CD4-positive, alpha-beta T cell (primary cell): ENCODE data around the gene PLXDC2. TPM values are rescaled to one million over a fixed set of nuclear protein-coding genes. Genes with fewer than 3 reads are reported as not detected.

Experiments
- ATAC-seq: fragments of 200-7000 bp; cut with Tn5 transposase; one replicate; pipeline ENCODE4 v1.10.0; 2022; ENCODE audit warnings: mild to moderate bottlenecking; ENCODE audit not compliant: poor library complexity
- CTCF ChIA-PET: fragments of 350-600 bp; sonication (Branson Sonifier 250); formaldehyde crosslinking; loops from one replicate; lab custom pipeline; 2021; ENCODE audit warnings: antibody characterized with exemption, inconsistent platforms; lab: Charles Lee
- POLR2A ChIA-PET: fragments of 350-600 bp; sonication (Branson Sonifier 250); formaldehyde crosslinking; loops from one replicate; lab custom pipeline; 2021; ENCODE audit warnings: antibody characterized with exemption, inconsistent platforms; lab: Charles Lee
- DNase-seq, 14 experiments: peaks; one replicate each; pipeline ENCODE4 v3.0.0-alpha.2; 2013 to 2020; ENCODE audit warnings: mixed read lengths in 2 of 14
- H3K27ac ChIP-seq, 2 donors: one replicate each; pipeline versions ENCODE4 v1.5.1 to v1.7.0; 2013; ENCODE audit warnings: low read length in 2 of 2, low read depth in 1 of 2, mild to moderate bottlenecking in 1 of 2
- H3K27me3 ChIP-seq, 2 experiments: 1 replicate in 1 of 2; 2 replicates in 1 of 2; pipeline versions ENCODE4 v1.6.1 to v1.7.0; 2013; ENCODE audit warnings: low read length in 2 of 2, control low read depth in 1 of 2, mild to moderate bottlenecking in 1 of 2, moderate library complexity in 1 of 2; ENCODE audit not compliant: insufficient read depth in 2 of 2, control insufficient read depth in 1 of 2
- H3K36me3 ChIP-seq: one replicate; pipeline ENCODE4 v1.6.1; 2013; ENCODE audit warnings: low read length, control low read depth; ENCODE audit not compliant: insufficient read depth
- H3K4me1 ChIP-seq: one replicate; pipeline ENCODE4 v1.6.1; 2013; ENCODE audit warnings: low read length, control low read depth; ENCODE audit not compliant: insufficient read depth
- H3K4me3 ChIP-seq: one replicate; pipeline ENCODE4 v1.5.1; 2013; ENCODE audit warnings: mild to moderate bottlenecking, low read length, moderate library complexity
- H3K9me3 ChIP-seq, 2 experiments: 1 replicate in 1 of 2; 2 replicates in 1 of 2; pipeline versions ENCODE4 v1.6.1 to v1.7.0; 2013; ENCODE audit warnings: low read length in 2 of 2, mild to moderate bottlenecking in 2 of 2, control low read depth in 1 of 2, moderate library complexity in 1 of 2; ENCODE audit not compliant: control insufficient read depth in 1 of 2, insufficient read depth in 1 of 2
- H3K27ac Mint-ChIP-seq: one replicate; pipeline ENCODE4 v1.8.0; 2020; ENCODE audit warnings: mixed read lengths
- H3K27me3 Mint-ChIP-seq: one replicate; pipeline ENCODE4 v1.8.0; 2021; ENCODE audit warnings: mixed read lengths
- H3K36me3 Mint-ChIP-seq: one replicate; pipeline ENCODE4 v1.8.0; 2021; ENCODE audit warnings: low read depth, mixed read lengths
- H3K4me1 Mint-ChIP-seq: one replicate; pipeline ENCODE4 v1.8.0; 2021; ENCODE audit warnings: low read depth, mixed read lengths
- H3K4me3 Mint-ChIP-seq: one replicate; pipeline ENCODE4 v1.8.0; 2020; ENCODE audit warnings: mild to moderate bottlenecking, mixed read lengths
- H3K9me3 Mint-ChIP-seq: one replicate; pipeline ENCODE4 v1.8.0; 2020; ENCODE audit warnings: mixed read lengths
- intact Hi-C, 2 experiments: fragments of 100-400 bp; cut with DNase I in 1 of 2; cut with micrococcal nuclease in 1 of 2; formaldehyde crosslinking; loops; one replicate each; pipeline versions ENCODE4 v1.15.1 to v1.9.0; 2023 to 2025; cut with DNase I, micrococcal nuclease
- total RNA-seq, 174 experiments: library from RNA in 2 of 174; stranded (reverse) in 2 of 174; gene quantifications; one replicate each; pipeline ENCODE4 v1.2.3 and lab custom pipeline; 2021 to 2026
- TF ChIP-seq, protein P1 (sequence below): fragments of 200-600 bp; IDR thresholded peaks from one replicate; pipeline ENCODE4 v1.8.0; 2022; ENCODE audit warnings: antibody characterized with exemption, mild to moderate bottlenecking

PLXDC2 gene
- total RNA-seq, 2 experiments from 2014 or later, result 0.41 to 0.61 TPM

DNA sequence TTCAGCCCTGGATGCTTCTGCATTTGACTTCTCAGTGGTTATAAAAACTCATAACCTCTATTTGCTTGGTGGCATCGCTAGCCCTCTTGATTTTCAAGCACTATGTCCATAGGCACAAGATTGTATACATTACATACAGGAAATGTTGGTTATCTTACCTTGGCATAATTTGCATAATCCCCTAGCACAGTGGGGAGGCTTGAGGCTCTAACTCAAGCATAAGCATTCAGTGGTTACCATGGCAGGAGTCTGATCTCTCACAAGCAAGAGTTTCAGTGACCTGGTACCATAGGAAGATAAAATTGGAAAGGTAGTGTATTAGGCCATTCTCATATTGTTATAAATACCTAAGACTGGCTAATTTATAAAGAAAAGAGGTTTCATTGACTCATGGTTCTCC is 121.8 kb downstream of the PLXDC2 start:
- TF ChIP-seq, protein P1, sequence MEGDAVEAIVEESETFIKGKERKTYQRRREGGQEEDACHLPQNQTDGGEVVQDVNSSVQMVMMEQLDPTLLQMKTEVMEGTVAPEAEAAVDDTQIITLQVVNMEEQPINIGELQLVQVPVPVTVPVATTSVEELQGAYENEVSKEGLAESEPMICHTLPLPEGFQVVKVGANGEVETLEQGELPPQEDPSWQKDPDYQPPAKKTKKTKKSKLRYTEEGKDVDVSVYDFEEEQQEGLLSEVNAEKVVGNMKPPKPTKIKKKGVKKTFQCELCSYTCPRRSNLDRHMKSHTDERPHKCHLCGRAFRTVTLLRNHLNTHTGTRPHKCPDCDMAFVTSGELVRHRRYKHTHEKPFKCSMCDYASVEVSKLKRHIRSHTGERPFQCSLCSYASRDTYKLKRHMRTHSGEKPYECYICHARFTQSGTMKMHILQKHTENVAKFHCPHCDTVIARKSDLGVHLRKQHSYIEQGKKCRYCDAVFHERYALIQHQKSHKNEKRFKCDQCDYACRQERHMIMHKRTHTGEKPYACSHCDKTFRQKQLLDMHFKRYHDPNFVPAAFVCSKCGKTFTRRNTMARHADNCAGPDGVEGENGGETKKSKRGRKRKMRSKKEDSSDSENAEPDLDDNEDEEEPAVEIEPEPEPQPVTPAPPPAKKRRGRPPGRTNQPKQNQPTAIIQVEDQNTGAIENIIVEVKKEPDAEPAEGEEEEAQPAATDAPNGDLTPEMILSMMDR, result no peak
- POLR2A ChIA-PET, result no interaction called here
- peaks cover 0 to 6% of the 10 kb centered on the region in 2 experiments for H3K9me3 ChIP-seq
- no peaks in the 10 kb centered on the region for H3K4me1 Mint-ChIP-seq
- no peaks in the 10 kb centered on the region for H3K9me3 Mint-ChIP-seq
- no peak overlapping the region for H3K27ac Mint-ChIP-seq
- H3K4me3 Mint-ChIP-seq, result no peak overlapping the region
- intact Hi-C loops, result no loop called here
- no peaks in the 10 kb centered on the region for H3K27me3 ChIP-seq
- ATAC-seq (no peak), DNase-seq (no peak)
- CTCF ChIA-PET, result no interaction called here
- no peak overlapping the region for H3K27ac ChIP-seq
- H3K36me3 ChIP-seq, result no peaks in the 10 kb centered on the region
- no peaks in the 10 kb centered on the region for H3K36me3 Mint-ChIP-seq
- no peaks in the 10 kb centered on the region for H3K4me1 ChIP-seq
- no peak overlapping the region for H3K4me3 ChIP-seq
- no peaks in the 10 kb centered on the region for H3K27me3 Mint-ChIP-seq

DNA sequence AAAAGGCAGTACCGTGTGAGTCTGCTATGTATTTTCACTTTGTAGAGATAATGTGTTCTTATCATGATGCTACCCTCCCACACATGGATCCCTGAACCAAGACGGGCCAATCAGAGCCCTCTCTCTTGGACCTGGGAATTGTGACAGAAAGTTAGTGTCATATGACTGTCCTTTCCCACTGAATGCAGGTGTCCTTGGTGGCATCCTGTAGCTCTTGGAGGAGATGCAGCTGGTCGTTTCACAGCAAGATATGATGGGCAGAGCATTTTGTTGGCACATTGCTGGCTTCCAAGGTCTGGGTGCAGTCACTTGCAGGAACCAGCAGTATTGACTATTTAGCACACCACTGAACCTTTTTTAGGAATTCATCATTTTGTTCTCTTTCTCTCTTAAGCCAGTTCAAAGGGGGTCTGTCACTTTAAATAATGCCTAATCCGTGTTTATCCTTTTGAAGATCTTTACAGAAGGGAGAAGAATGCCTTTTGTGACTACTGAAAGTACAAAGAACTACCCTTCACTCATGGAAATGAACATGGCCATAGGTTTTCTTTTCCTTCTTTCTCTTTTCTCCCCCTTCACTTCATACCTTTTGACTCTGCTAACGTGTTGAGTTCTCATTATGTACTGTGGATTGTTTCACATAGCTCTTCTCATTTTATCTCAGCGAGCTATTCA is 125.1 kb downstream of the PLXDC2 start:
- no peaks in the 10 kb centered on the region for H3K4me1 ChIP-seq
- CTCF ChIA-PET, result interaction anchor here (0.7 kb wide), 1 partner anchor 61 kb away, joined by 3 read pairs; no protein-coding TSS in a partner anchor
- no peak overlapping the region for H3K4me3 Mint-ChIP-seq

DNA sequence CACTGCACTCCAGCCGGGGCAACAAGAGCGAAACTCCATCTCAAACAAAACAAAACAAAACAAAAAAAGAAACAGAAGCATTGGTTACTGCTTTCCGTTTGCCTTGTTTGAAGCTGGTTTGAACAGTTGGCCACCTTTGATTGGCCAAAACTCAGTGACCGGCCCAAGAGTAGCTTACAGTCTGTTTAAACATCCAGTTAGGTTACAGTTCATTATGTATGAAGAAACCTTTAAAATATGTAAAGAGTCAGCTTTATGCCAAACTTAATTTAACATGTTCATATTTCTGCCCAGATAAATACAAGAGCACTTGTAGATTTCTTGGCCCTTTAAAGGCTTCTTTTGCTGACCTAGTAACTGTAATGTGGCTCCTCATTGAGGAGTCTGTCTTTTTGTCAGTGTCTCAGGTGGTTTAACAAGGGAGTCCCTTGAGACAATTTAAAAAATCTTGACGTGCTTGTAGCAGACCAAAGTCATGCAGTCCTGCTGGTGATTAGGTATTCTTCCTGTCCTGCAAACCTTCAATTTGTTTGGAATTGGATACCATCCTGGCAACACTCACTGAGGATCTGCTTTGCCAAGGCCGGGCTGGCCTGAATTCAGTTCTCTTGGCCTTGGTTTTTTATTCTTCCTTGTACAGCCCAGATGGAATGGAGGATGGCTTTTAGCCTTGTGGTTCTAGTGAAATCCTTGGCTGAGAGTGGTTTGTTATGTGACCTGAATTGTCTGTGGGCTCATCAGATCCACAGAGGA is 128.9 kb downstream of the PLXDC2 start:
- Histone ChIP-seq H3K4me1 (no peaks in the 10 kb centered on the region), H3K27ac (no peak overlapping the region), H3K4me3 (no peak overlapping the region), H3K9me3 (no peaks in the 10 kb centered on the region), H3K27me3 (no peaks in the 10 kb centered on the region), H3K36me3 (no peaks in the 10 kb centered on the region)
- Mint-ChIP-seq H3K4me3 (no peak overlapping the region), H3K27ac (no peak overlapping the region), H3K36me3 (no peaks in the 10 kb centered on the region), H3K9me3 (no peaks in the 10 kb centered on the region), H3K4me1 (no peaks in the 10 kb centered on the region), H3K27me3 (no peaks in the 10 kb centered on the region)
- CTCF ChIA-PET, result no interaction called here
- TF ChIP-seq, protein P1, result no peak
- intact Hi-C loops, result no loop called here
- POLR2A ChIA-PET, result no interaction called here
- ATAC-seq (no peak), DNase-seq (no peak)

More for the DNA sequence above, 125.1 kb downstream of the PLXDC2 start:
- H3K4me3 ChIP-seq, result no peak overlapping the region
- Mint-ChIP-seq H3K27ac (no peak overlapping the region), H3K9me3 (no peaks in the 10 kb centered on the region), H3K4me1 (no peaks in the 10 kb centered on the region), H3K27me3 (no peaks in the 10 kb centered on the region), H3K36me3 (no peaks in the 10 kb centered on the region)
- ATAC-seq, result no peak
- POLR2A ChIA-PET, result no interaction called here
- TF ChIP-seq, protein P1, result no peak
- no peaks in the 10 kb centered on the region for H3K36me3 ChIP-seq
- intact Hi-C loops, result no loop called here
- no peaks in the 10 kb centered on the region for H3K9me3 ChIP-seq
- no peak overlapping the region for H3K27ac ChIP-seq
- DNase-seq, result no peak
- H3K27me3 ChIP-seq, result no peaks in the 10 kb centered on the region
